Breast epithelium (tissue), 3 donors: ENCODE data around the gene RPS6KL1.

ENCODE experiments used
- POLR2AphosphoS5 ChIP-seq, 3 donors: sonication (generic); formaldehyde crosslinking; IDR thresholded peaks; one replicate each; pipeline ENCODE4 v1.6.1; 2017; ENCODE audit warnings: antibody characterized with exemption in 3 of 3
- TF ChIP-seq, protein P1 (sequence below), 3 donors: fragments of 450-650 bp; IDR thresholded peaks; one replicate each; pipeline ENCODE4 v1.5.1; 2016 to 2017; ENCODE audit warnings: antibody characterized with exemption in 3 of 3, mild to moderate bottlenecking in 3 of 3, moderate library complexity in 3 of 3

DNA sequence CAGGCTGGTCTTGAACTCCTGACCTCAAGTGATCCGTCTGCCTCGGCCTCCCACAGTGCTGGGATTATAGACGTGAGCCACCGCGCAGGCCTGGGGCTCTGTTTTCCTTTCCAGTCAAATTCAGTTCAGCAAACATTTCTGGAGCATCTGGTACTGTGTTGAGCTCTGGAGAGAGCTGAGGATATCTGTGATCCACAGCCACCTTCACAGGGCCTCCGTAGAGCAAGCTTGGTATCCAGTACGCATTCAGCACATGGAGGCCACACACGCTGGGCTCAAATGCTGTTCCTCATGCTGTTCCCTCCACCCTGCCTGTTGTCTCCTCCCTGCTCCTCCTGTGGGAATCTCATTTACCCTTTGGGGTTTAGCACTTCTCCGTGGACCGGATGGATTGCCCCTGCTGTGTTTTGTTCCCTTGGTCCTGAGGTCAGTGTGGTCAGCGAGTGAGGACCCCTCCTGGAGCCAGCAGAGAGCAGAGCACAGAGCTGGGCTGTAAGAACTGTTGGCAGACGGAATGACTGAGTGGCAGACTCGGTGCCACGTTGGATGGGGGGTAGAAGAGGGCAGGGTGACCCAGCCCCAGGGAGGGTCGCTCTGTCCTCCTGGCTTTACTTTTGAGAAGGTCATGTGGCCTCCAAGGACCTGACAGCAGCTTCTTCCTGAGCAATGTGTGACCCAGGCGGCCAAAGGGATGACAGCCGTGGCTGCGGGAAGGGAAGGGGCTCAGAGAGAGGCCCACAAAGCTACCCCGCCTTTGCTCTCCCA is 891 bp downstream of the RPS6KL1 start:
- no peak for TF ChIP-seq POLR2AphosphoS5 (IDR thresholded peaks at IDR 0.05)
- TF ChIP-seq, protein P1, sequence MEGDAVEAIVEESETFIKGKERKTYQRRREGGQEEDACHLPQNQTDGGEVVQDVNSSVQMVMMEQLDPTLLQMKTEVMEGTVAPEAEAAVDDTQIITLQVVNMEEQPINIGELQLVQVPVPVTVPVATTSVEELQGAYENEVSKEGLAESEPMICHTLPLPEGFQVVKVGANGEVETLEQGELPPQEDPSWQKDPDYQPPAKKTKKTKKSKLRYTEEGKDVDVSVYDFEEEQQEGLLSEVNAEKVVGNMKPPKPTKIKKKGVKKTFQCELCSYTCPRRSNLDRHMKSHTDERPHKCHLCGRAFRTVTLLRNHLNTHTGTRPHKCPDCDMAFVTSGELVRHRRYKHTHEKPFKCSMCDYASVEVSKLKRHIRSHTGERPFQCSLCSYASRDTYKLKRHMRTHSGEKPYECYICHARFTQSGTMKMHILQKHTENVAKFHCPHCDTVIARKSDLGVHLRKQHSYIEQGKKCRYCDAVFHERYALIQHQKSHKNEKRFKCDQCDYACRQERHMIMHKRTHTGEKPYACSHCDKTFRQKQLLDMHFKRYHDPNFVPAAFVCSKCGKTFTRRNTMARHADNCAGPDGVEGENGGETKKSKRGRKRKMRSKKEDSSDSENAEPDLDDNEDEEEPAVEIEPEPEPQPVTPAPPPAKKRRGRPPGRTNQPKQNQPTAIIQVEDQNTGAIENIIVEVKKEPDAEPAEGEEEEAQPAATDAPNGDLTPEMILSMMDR (IDR thresholded peaks at IDR 0.05), result no peak
